NCI-H146 treated with DMSO at 0.1 percent for 48 hours (cell line): ENCODE measurements around the gene REM2.
"Not testable (repeated sequence)": the region's sequence is repeated elsewhere in the genome, so short reads cannot be mapped to it uniquely, and the experiment has no call there.

Source experiments
- DNase-seq: peaks from one replicate; lab custom pipeline; 2025; ENCODE audit not compliant: unreplicated experiment; lab: John Stamatoyannopoulos, UW

REM2 gene

DNA sequence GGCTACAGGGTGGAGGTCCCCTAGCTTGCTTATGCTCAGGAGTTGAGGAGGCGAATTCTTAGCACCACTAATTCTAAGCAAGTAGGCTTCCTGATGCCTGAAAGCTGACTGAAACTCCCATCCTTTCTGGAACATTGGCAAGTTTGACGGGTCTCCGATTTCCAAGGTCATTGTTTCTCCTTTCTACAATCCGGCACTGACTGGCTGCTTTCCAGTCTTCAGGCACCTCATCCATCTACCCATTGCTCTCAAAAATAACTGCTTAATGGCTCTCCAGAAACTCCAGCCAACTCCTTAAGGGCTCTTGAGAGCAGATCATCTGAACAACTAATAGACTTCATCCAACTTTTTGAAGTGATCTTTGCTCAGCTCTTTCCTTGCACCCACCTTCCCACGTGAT lies 13.3 kb downstream of the REM2 start:
- no peak for DNase-seq

DNA sequence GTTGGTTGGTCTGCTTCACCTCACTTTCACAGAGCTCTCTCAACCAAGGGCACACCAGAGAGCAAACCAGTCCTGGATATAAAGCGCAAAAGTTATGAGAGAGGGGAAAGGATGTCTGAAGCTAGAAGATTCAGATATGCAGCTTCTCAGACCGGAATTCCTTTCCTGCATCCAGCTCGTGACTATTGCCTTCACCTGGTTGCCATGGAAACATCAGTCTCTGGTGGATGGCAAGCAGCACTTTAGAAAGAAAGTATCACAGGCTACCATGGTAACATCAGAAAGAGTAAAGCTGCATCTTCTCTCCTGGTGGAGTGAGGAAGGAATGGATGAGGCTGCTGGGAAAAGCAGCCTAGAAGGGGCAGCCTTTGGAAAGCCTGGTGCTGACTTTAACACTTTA lies 13.7 kb downstream of the REM2 start:
- DNase-seq = no peak

DNA sequence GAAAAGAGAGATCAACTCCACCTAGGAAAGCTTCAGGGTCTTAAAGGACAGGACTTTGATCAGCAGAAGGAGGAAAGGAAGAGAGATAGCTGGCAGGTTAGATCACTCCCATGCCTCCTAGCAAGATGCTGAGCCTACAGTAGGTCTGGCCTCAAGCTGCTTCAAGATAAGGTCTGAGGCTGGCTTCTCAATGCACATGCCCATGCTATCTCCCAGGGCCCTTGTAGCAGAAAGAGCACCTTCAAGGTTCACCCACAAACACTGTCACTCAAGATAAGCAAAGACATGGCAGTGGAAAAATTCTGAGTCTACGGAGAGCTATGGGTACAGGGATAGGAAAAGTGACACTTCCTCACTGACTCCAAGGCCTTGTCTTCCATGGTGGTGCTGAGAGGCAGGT lies 14.3 kb downstream of the REM2 start:
- no peak for DNase-seq

DNA sequence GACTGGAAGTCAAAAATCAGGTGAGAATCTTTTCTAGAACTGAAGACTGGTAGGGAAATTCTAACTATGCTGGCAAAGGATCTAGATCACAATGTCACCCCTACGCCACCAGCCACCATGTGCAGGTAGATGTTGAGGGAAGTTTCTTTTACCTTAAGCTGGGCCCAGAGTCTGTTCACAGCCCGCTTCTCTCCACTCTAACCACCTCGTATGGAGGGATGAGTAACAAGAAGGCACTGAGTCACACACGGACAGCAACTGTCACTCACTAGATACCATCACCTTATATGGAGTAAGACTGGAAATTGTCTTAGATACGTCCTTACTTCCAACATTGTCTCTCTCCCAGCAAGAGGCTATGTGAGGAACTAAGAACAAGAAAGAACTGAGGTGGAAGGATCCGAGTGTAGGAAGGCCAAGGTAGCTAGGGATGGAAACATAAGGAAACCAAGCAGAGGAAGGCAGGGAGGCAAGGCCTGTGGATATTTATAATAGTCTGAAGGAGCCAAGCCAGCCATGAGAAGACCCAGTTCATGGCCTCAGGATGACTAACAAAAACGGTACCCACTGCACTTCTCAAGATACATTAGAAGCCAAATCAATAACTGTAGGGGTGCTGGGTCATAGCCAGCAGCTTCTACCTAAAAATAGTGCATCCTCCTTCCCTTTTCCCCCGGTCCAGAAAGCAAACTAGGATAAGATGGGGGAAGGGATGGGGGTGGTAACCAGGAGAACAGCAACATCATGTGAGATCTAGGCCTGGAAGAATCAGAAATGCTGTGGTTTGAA lies 15.5 kb downstream of the REM2 start:
- no peak for DNase-seq

DNA sequence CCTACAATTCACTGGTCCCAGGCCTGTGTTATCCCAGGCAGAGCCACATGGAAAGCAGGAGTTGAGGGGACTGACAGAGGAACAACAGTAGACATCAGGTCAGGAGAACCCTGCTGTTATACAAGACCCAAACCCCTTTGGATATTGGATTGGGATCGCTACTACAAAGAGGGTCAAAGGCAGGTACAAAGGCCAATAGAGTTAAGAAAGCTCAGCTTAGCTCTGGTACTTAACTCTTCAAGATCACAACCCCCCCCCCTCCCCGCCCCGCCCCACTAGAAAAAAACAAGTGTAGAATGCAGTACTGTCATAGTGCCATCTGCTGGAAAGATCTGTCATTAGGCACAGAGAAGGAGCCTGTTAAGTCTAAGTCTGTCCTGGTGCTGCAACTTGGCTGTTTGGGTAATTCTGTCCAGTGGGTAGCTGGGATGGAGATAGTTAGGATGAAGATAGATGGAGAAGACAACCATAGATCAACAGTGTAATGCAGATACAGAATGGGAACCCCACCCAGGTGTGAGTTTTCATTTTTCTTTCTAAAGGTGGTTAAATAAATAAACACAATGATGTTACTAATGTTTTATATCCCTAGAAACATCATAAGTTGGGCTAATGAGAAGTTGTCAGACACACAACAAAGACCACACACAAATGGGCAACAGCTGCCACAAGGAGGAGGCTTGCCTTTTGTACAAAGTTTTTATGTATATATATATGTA lies 17.2 kb downstream of the REM2 start:
- DNase-seq = peak; percentile 37

DNA sequence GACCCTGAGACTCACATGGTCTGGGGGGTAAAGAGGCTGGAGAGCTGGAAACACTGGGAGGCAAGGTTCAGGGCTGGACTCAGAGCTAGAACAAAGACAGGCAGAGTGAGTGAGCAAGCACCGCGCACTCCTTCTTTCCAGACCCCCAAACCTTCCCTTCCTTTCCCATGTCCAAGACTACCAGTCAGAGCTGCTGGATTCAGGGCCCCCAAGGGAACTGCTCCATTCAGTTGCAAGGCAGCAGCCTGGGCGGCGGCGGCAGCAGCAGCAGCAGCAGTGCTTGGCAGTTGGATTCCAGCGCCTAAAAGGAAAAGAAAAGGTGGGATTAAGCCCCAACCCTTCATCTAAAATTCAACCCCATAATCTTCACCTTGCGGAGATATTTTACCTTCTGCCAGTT lies 18.8 kb downstream of the REM2 start:
- DNase-seq = no peak

DNA sequence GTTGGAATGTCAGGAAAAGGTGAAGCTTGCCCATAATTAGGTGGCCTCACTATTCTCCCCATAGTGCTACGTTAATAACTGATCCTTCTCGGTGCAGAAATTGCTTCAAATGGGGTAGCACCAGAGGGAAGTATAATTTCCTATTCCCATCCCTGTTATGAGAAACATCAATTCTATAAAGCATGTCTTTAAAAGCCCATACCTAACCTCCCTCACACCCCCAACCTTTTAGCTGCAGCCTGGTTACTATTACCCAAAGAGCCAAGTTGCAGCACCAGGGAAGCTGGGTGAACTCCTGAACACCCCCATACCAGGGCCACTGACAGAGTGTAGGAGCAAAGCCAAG lies 20.7 kb downstream of the REM2 start:
- DNase-seq = no peak

DNA sequence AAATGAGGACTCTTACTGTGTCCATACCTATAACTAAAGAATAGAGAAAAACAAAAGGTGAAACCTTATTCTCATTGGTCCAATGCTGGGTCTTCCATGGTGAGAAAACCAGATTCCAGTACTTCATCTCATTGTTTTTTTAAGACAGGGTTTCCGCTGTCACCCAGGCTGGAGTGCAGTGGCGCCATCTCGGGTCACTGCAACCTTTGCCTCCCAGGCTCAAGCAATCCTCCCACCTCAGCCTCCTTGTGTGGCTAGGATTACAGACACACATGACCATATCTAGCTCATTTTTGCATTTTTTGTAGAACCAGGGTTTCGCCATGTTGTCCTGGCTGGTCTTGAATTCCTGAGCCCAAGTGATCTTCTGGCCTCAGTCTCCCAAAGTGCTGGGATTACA lies 22.6 kb downstream of the REM2 start:
- no peak for DNase-seq

DNA sequence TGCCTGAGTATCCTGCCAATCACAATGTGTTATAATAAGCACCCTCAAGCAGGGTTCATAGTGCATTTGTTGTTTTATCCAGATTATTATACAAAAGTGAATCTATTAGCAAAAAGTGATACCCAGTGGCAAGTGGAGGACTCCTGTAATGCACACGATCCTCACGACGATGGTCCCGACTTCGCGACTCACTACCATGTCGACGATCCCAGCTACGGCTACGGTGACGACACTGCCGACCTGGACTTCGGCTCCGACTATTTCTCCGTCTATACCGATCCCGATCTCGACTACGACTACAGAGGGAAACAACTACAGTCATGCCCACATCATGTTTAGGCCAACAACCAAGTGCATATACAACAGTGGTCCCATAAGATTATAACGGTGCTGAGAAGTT lies 23.1 kb downstream of the REM2 start:
- DNase-seq = no peak

DNA sequence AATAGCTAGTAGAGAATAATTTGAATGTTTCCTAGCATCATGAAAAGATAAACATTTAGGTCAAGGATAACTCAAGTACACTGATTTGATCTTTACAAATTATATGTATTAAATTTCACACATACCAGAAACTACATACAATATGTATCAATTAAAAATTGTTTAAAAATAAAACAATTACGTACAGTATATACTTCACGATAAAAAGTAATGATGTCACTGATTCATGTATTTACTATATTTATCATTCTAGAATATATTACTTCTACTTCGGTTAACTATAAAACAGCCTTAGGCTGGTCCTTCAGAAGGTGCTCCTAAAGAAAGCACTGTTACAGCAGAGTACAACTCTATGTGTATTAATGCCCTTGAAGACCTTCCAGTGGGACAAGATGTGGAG lies 24.4 kb downstream of the REM2 start:
- no peak for DNase-seq

DNA sequence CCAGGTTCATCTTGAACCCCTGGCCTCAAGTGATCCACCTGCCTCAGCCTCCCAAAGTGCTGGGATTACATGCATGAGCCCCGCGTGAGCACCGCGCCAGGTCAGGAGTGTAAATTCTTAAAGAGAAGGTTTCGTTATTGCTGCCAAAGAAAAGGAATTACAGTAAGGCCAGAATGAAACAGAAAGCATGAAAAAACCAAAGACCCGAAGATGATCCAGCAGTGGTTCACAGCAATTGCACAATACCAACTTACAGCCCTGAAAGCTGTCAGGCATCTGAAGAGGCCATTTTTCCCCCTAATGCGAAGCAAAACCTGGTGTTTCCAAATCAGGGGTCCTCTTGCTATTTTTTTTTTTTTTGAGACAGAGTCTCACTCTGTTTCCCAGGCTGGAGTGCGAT lies 25.6 kb downstream of the REM2 start:
- no peak for DNase-seq

DNA sequence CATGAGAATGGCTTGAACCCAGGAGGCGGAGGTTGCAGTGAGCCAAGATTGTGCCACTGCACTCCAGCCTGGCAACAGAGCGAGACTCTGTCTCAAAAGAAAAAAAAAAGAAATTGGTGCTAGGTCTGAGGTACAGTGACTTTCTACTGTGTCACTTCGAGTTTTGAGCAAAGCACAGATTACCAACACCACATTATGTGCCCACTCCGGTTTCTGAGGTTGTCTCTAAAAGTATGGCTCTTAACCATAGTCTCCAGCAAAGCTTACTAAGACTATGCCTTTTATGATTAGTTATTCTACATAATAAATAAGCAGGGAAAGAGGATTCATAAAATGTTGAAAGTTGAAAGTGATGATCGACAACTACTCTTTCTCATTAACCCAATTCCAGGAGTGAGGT lies 27.9 kb downstream of the REM2 start:
- no peak for DNase-seq

DNA sequence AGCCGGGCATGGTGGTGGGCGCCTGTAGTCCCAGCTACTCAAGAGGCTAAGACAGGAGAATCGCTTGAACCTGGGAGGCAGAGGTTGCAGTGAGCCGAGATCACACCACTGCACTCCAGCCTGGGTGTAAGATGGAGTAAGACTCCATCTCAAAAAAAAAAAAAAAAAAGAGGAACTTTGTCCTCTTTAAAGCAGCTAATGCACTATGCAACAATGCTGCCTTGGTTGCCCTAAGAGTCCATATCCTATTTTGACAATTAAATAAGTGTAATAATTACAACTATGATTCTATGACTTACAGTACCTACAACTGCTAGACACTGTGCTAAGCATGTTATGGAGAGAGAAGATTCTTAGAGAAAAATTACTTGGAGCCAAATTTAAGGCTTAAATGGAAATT lies 31.8 kb downstream of the REM2 start:
- DNase-seq = not testable (repeated sequence)

DNA sequence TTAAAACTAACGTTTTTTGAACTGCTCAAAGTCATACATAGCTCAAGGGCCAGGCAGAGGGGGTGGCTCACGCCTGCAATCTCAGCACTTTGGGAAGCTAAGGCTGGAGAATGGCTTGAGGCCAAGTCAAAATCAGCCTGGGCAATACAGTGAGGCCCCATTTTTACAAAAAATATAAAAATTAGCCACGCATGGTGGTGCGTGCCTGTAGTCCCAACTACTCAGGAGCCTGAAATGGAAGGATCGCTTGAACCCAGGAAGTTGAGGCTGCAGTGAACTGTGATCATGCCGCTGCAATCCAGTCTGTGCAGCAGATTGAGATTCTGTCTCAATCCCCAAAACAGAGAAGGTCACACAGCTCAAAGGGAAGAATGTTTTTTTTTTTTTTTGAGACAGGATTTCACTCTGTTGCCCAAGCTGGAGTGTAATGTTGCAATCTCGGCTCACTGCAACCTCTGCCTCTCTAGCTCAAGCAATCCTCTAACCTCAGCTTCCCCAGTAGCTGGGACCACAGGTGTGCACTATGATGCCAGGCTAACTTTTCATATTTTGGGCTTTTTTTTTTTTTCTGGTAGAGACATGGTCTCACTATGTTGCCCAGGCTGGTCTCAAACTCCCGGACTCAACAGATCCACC lies 33.0 kb downstream of the REM2 start:
- DNase-seq = no peak

DNA sequence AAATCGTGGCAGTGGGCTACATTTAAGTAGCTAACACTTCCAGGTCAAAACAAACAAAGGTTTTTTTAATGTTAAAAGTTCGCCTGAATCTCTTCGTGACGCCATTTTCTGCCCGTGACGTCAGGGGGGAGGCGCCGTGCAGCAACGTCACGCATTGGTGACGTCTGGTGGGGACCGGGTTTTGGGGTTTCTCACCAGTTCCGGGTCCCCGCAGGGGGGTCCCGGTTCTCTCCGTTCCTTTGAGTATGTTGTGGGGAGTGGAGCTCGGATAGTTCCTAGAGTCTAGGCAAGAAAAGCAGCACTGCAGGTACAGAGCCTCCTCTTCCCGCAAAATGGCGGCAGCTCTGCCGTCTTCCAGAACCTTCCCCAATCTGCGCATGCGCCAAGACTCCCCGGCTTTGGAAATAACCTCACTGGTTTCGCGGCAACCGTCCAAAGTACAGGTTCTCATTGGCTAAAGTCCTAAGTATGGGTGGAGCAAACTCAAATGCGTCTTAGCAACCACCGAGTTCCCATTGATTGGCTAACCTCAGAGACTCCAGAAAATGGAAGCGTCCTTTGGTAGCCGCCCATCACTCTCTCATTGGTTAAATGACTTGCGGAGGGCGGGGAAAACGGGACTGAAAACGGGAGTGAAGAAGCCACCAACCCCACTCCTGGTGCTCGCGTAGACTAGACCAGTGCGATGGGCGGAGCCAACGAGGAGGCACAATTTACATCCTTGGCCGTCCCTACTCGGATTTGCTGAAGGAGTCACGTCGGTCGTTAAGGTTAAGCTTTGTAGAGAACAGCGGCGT lies 36.0 kb downstream of the REM2 start, which contains the start of gene RBM23:
RBM23 (minus strand) TSS at position 346 of the 797 bp plus-strand sequence.
- peak; percentile 99 for DNase-seq

DNA sequence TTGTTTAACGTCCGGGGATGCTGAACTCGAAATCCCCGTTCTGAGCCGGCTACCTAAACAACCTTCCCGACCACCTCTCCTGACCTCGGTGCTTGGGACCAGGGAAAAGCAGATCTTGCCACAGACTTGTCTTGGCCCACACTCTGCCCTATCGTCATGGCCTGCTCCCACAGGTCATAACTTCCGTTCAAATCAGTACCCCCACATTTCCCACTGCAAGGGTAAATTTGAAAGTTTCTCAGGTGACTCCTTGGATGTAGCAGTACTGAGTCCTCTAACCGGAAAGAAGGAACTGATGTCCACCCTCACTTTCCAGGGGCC lies 36.5 kb downstream of the REM2 start:
- no peak for DNase-seq

DNA sequence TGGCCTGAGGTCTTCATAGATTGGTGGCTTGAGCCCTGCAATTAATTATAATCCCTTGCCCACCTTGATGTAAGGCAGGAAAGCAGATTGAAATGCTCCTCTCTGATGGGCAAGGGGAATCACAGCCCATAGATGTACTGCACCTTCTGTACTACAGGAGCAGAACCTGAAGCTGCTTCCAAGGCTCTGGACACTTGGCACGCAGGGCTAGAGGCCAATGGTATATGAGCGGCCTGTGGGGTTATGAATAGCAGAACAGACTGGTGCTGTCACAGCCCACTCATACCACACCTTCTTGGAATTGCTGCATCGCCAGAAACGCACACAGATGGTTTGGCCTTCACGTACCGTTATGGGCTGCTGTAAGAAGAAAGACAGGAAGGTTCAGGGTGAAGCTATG lies 37.7 kb downstream of the REM2 start:
- no peak for DNase-seq

DNA sequence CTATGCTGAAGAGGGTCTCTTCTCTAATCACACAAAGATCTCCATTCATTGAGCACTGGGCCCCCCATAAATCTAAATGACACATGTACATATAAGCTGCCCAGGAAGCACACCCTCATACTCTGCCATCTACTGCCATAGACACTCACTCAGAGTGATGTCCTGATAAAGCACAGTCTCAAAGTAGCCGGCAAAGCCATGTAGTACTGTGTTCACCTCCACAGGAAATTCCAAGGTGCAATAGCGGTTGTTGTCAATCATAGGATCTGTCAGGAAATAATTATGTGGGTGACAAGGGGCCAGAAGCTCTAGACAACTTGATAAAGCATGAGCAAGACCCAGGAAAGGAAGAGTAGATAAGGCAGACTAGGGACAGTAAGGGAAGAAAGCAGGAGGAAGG lies 39.3 kb downstream of the REM2 start:
- DNase-seq = no peak

DNA sequence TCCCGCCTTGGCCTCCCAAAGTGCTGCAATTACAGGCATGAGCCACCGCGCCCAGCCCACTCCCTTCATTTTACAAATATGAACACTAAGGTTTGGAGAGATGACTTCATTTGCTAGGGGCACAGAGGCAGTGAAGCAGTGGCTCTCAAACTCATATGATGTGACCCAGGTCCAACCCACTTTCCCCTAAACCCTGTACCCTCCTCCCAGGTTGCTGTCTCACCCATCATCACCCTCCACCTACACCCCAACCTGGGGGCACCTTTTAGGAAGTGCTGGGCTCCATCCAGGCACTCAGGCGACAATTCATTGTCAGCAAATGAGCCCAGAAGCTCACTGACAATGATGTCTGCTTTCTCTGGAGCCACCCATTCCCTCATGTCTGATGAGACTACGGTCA lies 40.7 kb downstream of the REM2 start:
- DNase-seq = no peak

DNA sequence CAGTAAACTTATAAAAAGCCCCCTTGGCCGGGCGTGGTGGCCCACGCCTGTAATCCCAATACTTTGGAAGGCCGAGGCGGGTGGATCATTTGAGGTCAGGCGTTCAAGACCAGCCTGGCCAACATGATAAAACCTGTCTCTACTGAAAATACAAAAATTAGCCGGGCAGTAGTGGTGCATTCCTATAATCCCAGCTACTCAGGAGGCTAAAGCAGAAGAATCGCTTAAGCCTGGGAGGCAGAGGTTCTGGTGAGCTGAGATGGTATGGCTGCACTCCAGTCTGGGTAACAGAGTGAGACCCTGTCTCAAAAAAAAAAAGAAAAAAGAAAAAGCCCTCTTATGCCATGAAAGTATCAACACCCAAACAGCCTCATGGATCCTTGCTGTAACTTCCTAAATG lies 42.5 kb downstream of the REM2 start:
- no peak for DNase-seq

DNA sequence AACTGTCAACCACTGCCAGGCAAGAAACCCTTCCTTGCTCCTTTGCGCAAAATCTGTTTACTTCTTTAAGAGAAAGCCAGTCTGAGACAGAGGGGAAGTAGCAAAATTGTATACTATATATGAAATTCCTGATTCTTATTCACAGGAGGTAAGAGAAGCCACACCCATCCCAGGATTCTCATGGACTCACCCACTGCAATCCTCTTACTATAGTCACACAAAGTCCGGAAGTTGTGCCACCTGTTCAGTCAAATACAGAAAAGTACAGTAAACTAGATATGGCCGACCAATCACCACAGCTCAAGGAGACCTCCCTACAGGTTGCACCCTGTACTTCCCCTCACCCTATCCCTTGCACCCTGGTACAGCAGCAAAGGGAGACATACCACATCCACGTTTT lies 43.3 kb downstream of the REM2 start:
- no peak for DNase-seq
